ENCODE measurements around the gene ANKRD28. TPM values are rescaled to one million over a fixed set of nuclear protein-coding genes. Genes with fewer than 3 reads are reported as not detected.

The ANKRD28 gene
- total RNA-seq, 4 donors from 2014 or later, result 39.0 to 81.1 (median 49.5) TPM

DNA sequence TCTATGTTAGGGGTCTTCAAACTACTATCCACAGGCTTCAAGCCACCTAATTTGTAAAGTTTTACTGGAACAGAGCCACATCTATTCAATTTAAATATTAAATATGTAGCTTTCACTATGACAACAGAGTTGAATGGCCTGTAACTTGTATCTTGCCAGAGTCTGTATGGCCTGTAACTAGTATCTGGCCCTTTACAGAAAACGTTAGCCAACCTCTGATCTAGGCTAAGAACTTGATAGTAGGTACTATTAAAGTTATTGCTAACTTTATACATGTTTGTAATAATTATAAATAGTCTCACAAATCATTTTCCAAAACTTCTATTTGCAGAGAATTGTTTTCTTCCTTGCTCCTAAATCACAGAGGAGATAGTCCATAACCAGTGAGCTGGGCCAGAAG lies 40.0 kb downstream of the ANKRD28 start:
- WGBS, 2 donors (ENCODE audit: low coverage in 1 of 2), result 80 to 89% methylated on average over 1 of the region's 1 CpG
- in situ Hi-C loops (cut with MboI; ENCODE audit: low pct_ligation_motif_present in 1 of 4, low pct_unique_long_range_greater_than_20kb in 1 of 4, low sequenced_read_pairs in 3 of 4), result no loop called here

DNA sequence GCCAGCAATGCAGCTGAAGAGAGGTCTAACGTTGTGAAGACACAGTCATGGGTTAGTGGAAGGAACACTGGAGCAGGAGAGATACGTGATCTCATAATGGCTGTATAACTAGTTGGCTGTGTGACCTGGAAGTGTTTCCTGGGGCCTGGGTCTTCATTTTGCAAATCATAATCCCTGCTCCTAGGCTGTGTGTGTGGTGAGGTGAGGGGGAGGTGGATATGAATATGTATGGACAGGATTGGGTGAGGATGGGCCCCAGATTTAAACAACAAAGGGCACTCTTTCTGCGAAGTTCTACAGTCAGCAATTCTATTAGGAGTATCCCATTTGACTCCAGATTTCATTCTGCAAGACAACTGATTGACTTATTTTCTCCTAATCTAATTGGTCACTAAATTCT lies 41.3 kb downstream of the ANKRD28 start:
- no peak overlapping the region for H3K27ac ChIP-seq
- no peaks in the 10 kb centered on the region for H3K36me3 ChIP-seq
- no peaks in the 10 kb centered on the region for H3K27me3 ChIP-seq
- intact Hi-C loops (cut with DNase I; ENCODE audit: low total_unique reads) (no loop called here), in situ Hi-C loops (cut with MboI; ENCODE audit: low pct_ligation_motif_present in 1 of 4, low pct_unique_long_range_greater_than_20kb in 1 of 4, low sequenced_read_pairs in 3 of 4) (no loop called here)
- WGBS, 2 donors (ENCODE audit: low coverage in 1 of 2), result 78 to 90% methylated on average over 3 of the region's 3 CpGs
- DNase-seq, result no peak
- H3K4me3 ChIP-seq, result no peak overlapping the region
- H3K4me1 ChIP-seq, result peaks cover 0 to 12% (median 1%) of the 10 kb centered on the region in 4 donors
- TF ChIP-seq, protein P1, sequence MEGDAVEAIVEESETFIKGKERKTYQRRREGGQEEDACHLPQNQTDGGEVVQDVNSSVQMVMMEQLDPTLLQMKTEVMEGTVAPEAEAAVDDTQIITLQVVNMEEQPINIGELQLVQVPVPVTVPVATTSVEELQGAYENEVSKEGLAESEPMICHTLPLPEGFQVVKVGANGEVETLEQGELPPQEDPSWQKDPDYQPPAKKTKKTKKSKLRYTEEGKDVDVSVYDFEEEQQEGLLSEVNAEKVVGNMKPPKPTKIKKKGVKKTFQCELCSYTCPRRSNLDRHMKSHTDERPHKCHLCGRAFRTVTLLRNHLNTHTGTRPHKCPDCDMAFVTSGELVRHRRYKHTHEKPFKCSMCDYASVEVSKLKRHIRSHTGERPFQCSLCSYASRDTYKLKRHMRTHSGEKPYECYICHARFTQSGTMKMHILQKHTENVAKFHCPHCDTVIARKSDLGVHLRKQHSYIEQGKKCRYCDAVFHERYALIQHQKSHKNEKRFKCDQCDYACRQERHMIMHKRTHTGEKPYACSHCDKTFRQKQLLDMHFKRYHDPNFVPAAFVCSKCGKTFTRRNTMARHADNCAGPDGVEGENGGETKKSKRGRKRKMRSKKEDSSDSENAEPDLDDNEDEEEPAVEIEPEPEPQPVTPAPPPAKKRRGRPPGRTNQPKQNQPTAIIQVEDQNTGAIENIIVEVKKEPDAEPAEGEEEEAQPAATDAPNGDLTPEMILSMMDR (IDR thresholded peaks at IDR 0.05), result no peak
- TF ChIP-seq EP300 (IDR thresholded peaks at IDR 0.05; ENCODE audit: low read depth), result no peak
- no peak for TF ChIP-seq POLR2AphosphoS5 (IDR thresholded peaks at IDR 0.05)
- TF ChIP-seq POLR2A (IDR thresholded peaks at IDR 0.05), result no peak
- no peaks in the 10 kb centered on the region for H3K9me3 ChIP-seq

More for the DNA sequence above, 40.0 kb downstream of the ANKRD28 start:
- intact Hi-C loops (cut with DNase I; ENCODE audit: low total_unique reads), result no loop called here
- Histone ChIP-seq H3K4me1 (peaks cover 0 to 12% (median 1%) of the 10 kb centered on the region in 4 donors), H3K9me3 (no peaks in the 10 kb centered on the region), H3K36me3 (no peaks in the 10 kb centered on the region), H3K27ac (peak overlapping the region in 2 of 4 donors; percentile 10 to 28), H3K4me3 (no peak overlapping the region), H3K27me3 (no peaks in the 10 kb centered on the region)
- no peak for TF ChIP-seq POLR2A (IDR thresholded peaks at IDR 0.05)
- no peak for TF ChIP-seq POLR2AphosphoS5 (IDR thresholded peaks at IDR 0.05)
- no peak for DNase-seq

DNA sequence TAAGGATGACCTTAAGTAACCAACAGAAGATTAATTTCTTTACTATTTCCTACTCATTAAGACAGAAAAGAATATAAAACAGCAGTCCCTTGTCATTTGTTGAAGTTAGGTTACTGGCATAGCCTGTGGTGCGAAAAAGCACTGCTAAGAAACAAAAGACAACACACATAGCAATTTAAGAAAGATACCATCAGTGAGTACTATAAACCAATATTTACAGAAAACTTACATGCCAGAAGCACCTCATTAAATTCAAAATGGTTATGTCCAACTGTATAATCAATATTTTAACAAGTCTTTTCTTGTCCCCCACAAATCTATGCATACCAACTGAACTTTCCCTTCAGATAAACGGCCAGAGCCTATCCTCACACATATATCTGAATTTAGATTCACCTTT lies 42.0 kb downstream of the ANKRD28 start:
- peaks cover 0 to 12% (median 1%) of the 10 kb centered on the region in 4 donors for H3K4me1 ChIP-seq
- H3K27ac ChIP-seq, result no peak overlapping the region
- in situ Hi-C loops (cut with MboI; ENCODE audit: low pct_ligation_motif_present in 1 of 4, low pct_unique_long_range_greater_than_20kb in 1 of 4, low sequenced_read_pairs in 3 of 4), result no loop called here
- no peaks in the 10 kb centered on the region for H3K9me3 ChIP-seq
- 75 to 86% methylated on average over 2 of the region's 2 CpGs for WGBS, 2 donors (ENCODE audit: low coverage in 1 of 2)
- DNase-seq, result no peak
- TF ChIP-seq POLR2AphosphoS5 (IDR thresholded peaks at IDR 0.05), result no peak
- no peak for TF ChIP-seq POLR2A (IDR thresholded peaks at IDR 0.05)
- TF ChIP-seq EP300 (IDR thresholded peaks at IDR 0.05; ENCODE audit: low read depth), result no peak
- TF ChIP-seq, protein P1 (IDR thresholded peaks at IDR 0.05), result no peak
- no peaks in the 10 kb centered on the region for H3K27me3 ChIP-seq
- no peak overlapping the region for H3K4me3 ChIP-seq
- intact Hi-C loops (cut with DNase I; ENCODE audit: low total_unique reads), result no loop called here
- H3K36me3 ChIP-seq, result no peaks in the 10 kb centered on the region

DNA sequence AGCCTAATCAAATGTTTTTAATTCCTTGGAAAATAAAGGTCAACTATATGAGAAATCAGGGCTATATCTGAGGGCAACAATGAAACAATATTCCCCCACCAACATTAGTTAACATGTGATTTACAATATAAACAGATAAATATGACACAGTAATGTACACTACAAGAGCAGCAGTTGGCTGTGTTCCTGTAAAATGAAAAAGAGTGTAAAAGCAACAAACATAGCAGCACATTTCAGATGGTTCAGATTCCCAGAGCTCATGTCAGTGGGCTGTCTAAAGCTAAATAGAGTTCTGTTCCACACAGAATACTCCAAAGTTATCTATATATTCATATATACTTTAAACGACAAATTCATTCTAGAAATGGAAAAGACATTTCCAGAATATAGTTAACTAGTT lies 42.6 kb downstream of the ANKRD28 start:
- in situ Hi-C loops (cut with MboI; ENCODE audit: low pct_ligation_motif_present in 1 of 4, low pct_unique_long_range_greater_than_20kb in 1 of 4, low sequenced_read_pairs in 3 of 4), result no loop called here
- intact Hi-C loops (cut with DNase I; ENCODE audit: low total_unique reads), result no loop called here
- DNase-seq, result no peak
- H3K27ac ChIP-seq, result no peak overlapping the region
- no peaks in the 10 kb centered on the region for H3K27me3 ChIP-seq
- H3K4me1 ChIP-seq, result peaks cover 0 to 12% (median 1%) of the 10 kb centered on the region in 4 donors
- H3K4me3 ChIP-seq, result no peak overlapping the region
- WGBS, 2 donors (ENCODE audit: low coverage in 1 of 2), result 75 to 82% methylated on average over 1 of the region's 1 CpG
- TF ChIP-seq, protein P1 (IDR thresholded peaks at IDR 0.05), result no peak
- TF ChIP-seq POLR2A (IDR thresholded peaks at IDR 0.05), result no peak
- TF ChIP-seq EP300 (IDR thresholded peaks at IDR 0.05; ENCODE audit: low read depth), result no peak
- no peak for TF ChIP-seq POLR2AphosphoS5 (IDR thresholded peaks at IDR 0.05)
- H3K9me3 ChIP-seq, result no peaks in the 10 kb centered on the region
- H3K36me3 ChIP-seq, result no peaks in the 10 kb centered on the region

DNA sequence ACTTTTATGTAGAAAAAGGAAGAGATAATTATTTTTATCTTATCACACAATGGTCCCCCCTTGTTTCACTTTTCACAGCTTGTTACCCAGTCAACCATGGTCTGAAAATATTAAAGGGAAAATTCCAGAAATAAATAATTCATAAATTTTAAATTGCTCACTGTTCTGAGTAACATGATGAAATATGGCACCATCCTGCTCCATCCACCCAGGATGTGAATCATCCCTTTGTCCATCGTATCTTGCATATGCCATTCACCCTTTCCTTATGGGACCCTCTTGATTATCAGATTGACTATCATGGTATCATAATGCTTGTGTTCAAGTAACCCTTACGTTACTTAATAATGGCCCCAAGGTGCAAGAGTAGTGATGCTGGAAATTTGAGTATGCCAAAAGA lies 43.7 kb downstream of the ANKRD28 start:
- H3K36me3 ChIP-seq, result peaks cover 0 to 8% (median 0%) of the 10 kb centered on the region in 4 donors
- 87 to 94% methylated on average over 2 of the region's 2 CpGs for WGBS, 2 donors (ENCODE audit: low coverage in 1 of 2)
- in situ Hi-C loops (cut with MboI; ENCODE audit: low pct_ligation_motif_present in 1 of 4, low pct_unique_long_range_greater_than_20kb in 1 of 4, low sequenced_read_pairs in 3 of 4), result no loop called here
- no peaks in the 10 kb centered on the region for H3K9me3 ChIP-seq
- DNase-seq, result no peak
- TF ChIP-seq POLR2A (IDR thresholded peaks at IDR 0.05) (no peak), EP300 (IDR thresholded peaks at IDR 0.05; ENCODE audit: low read depth) (no peak), POLR2AphosphoS5 (IDR thresholded peaks at IDR 0.05) (no peak)
- TF ChIP-seq, protein P1 (IDR thresholded peaks at IDR 0.05), result no peak
- no peaks in the 10 kb centered on the region for H3K27me3 ChIP-seq
- no peak overlapping the region for H3K4me3 ChIP-seq
- peaks cover 0 to 12% (median 1%) of the 10 kb centered on the region in 4 donors for H3K4me1 ChIP-seq
- intact Hi-C loops (cut with DNase I; ENCODE audit: low total_unique reads), result no loop called here
- H3K27ac ChIP-seq, result no peak overlapping the region

All from transverse colon (tissue), 4 donors.